Stimulated activated naive B cell treated with anti-CD40 and anti-IgM and Interleukin-4, amounts not matched to agents 10 μg/mL and 1 μg/mL and 100 μg/mL, for 72 hours (primary cell): ENCODE results near the gene ZNF219.
"Not testable (repeated sequence)": the region's sequence is repeated elsewhere in the genome, so short reads cannot be mapped to it uniquely, and the experiment has no call there.

Experiments
- ATAC-seq, 2 donors: fragments of 150-1000 bp; cut with Tn5 transposase; replicated peaks; 2 replicates each; pipeline ENCODE4 v1.10.0; 2021; ENCODE audit warnings: moderate library complexity in 1 of 2
- DNase-seq: peaks from one replicate; pipeline ENCODE4 v3.0.0; 2021
- H3K27ac Mint-ChIP-seq: one replicate; pipeline ENCODE4 v1.8.0; 2022; ENCODE audit warnings: mild to moderate bottlenecking, mixed read lengths
- H3K27me3 Mint-ChIP-seq, 2 donors: one replicate each; pipeline ENCODE4 v1.8.0; 2022; ENCODE audit warnings: mixed read lengths in 2 of 2
- H3K36me3 Mint-ChIP-seq, 2 donors: one replicate each; pipeline ENCODE4 v1.8.0; 2022; ENCODE audit warnings: mixed read lengths in 2 of 2, mild to moderate bottlenecking in 1 of 2
- H3K4me1 Mint-ChIP-seq, 2 donors: one replicate each; pipeline ENCODE4 v1.8.0; 2022; ENCODE audit warnings: mixed read lengths in 2 of 2, mild to moderate bottlenecking in 1 of 2
- H3K4me3 Mint-ChIP-seq, 2 donors: one replicate each; pipeline ENCODE4 v1.8.0; 2022; ENCODE audit warnings: mild to moderate bottlenecking in 2 of 2, mixed read lengths in 2 of 2, moderate library complexity in 1 of 2
- H3K9me3 Mint-ChIP-seq, 2 donors: one replicate each; pipeline ENCODE4 v1.8.0; 2022; ENCODE audit warnings: mixed read lengths in 2 of 2, mild to moderate bottlenecking in 1 of 2

Gene ZNF219

DNA sequence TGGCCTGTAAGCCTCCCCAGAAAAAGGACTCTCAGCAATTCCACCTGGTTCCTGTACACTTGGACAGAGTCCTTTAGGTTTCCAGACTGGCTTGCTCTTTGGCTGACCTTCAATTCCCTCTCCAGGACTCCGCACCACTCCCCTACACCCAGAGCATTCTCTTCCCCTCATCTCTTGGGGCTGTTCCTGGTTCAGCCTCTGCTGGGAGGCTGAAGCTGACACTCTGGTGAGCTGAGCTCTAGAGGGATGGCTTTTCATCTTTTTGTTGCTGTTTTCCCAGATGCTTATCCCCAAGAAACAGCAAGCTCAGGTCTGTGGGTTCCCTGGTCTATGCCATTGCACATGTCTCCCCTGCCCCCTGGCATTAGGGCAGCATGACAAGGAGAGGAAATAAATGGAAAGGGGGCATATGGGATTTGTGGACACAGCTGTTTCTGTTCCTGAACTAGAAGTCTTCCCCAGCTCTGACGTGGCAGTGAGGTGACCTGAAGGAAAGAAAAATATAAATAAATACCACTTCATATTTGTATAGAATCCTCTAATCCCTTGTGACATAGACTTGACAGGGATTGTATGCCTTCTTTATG is 55.0 kb downstream of the ZNF219 start:
- no peaks in the 10 kb centered on the region for H3K4me1 Mint-ChIP-seq
- H3K27ac Mint-ChIP-seq: no peak overlapping the region
- ATAC-seq (no peak), DNase-seq (no peak)
- no peaks in the 10 kb centered on the region for H3K36me3 Mint-ChIP-seq
- H3K4me3 Mint-ChIP-seq: no peak overlapping the region
- peaks cover 27 to 42% of the 10 kb centered on the region in 2 donors for H3K27me3 Mint-ChIP-seq
- H3K9me3 Mint-ChIP-seq: no peaks in the 10 kb centered on the region

DNA sequence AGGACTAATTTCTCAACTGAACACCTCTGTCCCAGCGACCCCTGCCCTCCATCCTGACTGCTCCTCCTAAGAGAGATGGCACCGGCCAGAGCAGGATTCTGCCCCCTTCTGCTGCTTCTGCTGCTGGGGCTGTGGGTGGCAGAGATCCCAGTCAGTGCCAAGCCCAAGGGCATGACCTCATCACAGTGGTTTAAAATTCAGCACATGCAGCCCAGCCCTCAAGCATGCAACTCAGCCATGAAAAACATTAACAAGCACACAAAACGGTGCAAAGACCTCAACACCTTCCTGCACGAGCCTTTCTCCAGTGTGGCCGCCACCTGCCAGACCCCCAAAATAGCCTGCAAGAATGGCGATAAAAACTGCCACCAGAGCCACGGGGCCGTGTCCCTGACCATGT is 55.5 kb downstream of the ZNF219 start:
- Mint-ChIP-seq H3K9me3 (no peaks in the 10 kb centered on the region), H3K4me3 (no peak overlapping the region), H3K4me1 (no peaks in the 10 kb centered on the region), H3K27ac (no peak overlapping the region), H3K36me3 (no peaks in the 10 kb centered on the region), H3K27me3 (peaks cover 32 to 42% of the 10 kb centered on the region in 2 donors)
- ATAC-seq (no peak), DNase-seq (no peak)

DNA sequence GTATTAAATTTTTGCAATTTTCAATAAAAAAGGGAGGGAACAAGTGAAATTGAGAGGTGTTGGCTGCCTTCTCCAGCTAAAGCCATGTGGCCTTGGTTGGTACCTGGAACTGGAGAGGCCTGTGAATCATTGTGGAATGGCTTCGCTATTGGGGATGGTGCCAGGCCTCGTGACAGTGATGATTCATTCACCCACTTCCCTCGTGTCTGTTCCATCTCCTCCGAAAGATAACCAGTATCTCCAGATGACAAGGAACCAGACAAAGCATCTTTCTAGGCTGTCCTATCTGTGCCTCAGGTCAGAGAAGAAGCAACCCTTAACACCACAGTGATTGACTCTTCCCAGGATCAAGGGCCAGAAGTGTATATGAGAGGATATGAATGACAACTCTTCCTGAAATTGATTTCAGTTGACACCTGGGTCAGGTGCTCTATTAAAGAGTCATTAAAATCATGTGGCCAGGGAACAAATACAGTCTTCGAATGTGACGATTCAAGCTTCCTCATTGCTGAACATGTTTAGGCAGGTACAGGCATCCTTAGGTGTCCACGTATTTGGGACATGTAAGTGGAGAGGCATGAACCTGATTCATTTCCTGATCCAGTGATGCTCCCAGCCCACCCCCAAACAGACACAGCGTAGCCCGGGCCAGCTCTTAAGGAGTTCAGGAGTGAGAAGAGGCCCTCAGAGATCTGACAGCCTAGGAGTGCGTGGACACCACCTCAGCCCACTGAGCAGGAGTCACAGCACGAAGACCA is 56.6 kb downstream of the ZNF219 start, which contains the start of gene RNASE7:
TSS of gene RNASE7 (plus strand) at position 687 of the 758 bp plus-strand sequence. CDS start 631 bp downstream, outside the sequence.
- H3K4me1 Mint-ChIP-seq: no peaks in the 10 kb centered on the region
- H3K27me3 Mint-ChIP-seq: peaks cover 38 to 40% of the 10 kb centered on the region in 2 donors
- H3K4me3 Mint-ChIP-seq: no peak within 1 kb of the TSS
- ATAC-seq: no peak
- no peaks in the 10 kb centered on the region for H3K36me3 Mint-ChIP-seq
- no peak for DNase-seq
- H3K9me3 Mint-ChIP-seq: no peaks in the 10 kb centered on the region
- H3K27ac Mint-ChIP-seq: peak within 1 kb of the TSS; percentile 10

DNA sequence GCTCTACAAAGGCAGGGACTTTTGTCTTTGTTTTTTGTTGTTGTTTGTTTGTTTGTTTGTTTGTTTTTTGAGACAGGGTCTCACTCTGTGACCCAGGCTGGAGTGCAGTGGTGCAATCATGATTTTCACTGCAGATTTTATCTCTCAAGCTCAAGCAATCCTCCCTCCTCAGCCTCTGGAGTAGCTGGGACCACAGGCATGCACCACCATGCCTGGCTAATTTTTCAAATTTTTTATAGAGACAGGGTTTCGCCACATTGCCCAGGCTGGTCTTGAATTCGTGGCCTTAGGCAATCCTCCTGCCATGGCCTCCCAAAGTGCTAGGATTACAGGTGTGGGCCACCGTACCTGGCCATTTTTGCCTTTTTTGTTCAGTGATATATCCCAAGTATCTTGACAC is 57.5 kb downstream of the ZNF219 start:
- not testable (repeated sequence) for H3K4me3 Mint-ChIP-seq, DNase-seq, H3K9me3 Mint-ChIP-seq, ATAC-seq, H3K27ac Mint-ChIP-seq, H3K36me3 Mint-ChIP-seq, H3K4me1 Mint-ChIP-seq
- peaks cover 43 to 44% of the 10 kb centered on the region in 2 donors for H3K27me3 Mint-ChIP-seq

DNA sequence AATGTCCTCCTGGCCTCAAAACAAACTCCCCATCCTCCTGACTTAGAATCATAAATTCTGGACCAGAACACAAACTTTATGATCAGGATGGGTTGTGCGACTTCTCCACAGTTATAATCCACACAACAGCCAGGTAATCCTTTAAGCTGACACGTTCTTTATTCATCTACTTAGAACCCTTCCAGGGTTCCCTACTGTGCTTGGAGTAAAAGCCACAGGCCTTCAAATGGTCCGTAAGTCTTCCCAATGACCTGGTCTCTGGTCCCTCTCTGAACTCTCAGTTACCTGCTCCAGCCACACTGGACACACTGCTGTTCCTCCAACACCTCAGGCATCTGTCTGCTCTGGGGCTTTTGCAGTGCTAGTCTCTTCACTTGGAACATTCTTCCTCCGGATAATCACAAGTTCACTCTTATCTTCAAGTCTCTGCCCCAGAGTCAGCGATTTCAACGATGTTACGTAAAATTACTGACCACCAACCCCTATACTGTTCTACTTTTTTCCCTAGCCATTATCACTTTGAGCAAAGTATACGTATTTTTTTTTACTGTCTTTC is 58.0 kb downstream of the ZNF219 start:
- DNase-seq (no peak), ATAC-seq (no peak)
- Mint-ChIP-seq H3K27ac (no peak overlapping the region), H3K27me3 (peaks cover 43 to 45% of the 10 kb centered on the region in 2 donors), H3K4me3 (no peak overlapping the region), H3K36me3 (no peaks in the 10 kb centered on the region), H3K4me1 (no peaks in the 10 kb centered on the region), H3K9me3 (no peaks in the 10 kb centered on the region)
